GM21381 (cell line): ENCODE data around the gene HNRNPA1.
A peak's percentile ranks its signal among the peaks of the same experiment; 100 is the strongest.
"Not testable (repeated sequence)": the region's sequence is repeated elsewhere in the genome, so short reads cannot be mapped to it uniquely, and the experiment has no call there.

Source experiments
- ATAC-seq: cut with Tn5 transposase; IDR thresholded peaks from one replicate; pipeline ENCODE4 v1.9.1; 2021; ENCODE audit warnings: mild to moderate bottlenecking, moderate library complexity; ENCODE audit not compliant: unreplicated experiment

The HNRNPA1 gene

DNA sequence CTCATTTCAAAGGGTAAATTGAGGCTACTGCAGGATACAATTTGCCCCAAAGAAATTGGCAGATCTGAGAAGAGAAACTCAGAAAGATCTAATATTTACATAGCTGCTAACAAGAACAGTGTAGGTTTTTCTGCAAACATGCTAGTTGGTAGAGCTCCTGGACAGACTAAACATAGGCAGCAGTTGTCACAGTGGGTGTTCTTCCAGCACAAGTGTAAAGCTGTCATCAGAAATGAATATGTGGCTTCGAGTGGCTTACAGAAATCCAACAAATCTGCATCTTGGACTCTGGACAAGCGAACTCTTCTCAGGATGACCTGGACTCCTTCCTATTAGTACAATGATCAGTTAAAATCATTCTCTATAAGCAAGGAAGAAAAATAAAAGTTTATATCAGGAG lies 6.5 kb upstream of the HNRNPA1 start:
- ATAC-seq = no peak

DNA sequence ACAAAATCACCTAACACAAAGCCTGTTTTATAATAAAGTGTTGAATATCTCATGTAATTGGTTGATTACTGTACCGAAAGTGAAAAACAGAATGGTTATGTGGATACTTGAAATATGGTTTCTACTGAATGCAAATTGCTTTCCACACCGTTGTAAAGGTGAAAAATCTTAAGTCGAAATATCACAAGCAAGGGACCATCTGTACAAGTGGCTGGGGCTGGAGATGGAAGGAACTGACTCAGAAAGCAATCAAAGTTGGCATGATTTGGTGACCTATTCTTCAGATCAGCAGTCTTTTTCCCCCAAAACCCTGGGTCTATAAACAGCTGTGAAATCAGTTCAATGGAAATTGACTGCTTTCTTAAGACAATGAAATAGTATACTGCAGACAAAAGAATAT lies 4.2 kb upstream of the HNRNPA1 start:
- no peak for ATAC-seq

DNA sequence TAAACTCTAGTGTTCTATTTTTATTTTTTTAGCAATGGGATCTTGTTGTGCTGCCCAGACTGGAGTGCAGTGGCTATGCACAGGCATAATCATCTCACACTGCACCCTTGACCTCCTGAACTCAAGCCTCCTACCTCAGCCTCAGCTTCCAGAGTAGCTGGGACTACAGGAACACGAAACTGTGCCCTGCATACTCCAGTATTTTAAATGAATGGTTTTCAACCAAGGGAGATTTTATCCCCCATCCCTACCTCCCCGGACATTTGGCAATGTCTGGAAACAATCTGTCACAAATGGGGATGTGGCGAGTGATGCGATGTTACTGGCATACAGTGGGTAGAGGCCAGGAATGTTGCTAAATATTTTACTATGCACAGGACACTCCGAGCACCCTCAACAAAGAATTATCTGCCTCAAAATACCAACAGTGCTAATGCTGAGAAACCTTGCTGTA lies 2.7 kb upstream of the HNRNPA1 start:
- ATAC-seq = no peak

DNA sequence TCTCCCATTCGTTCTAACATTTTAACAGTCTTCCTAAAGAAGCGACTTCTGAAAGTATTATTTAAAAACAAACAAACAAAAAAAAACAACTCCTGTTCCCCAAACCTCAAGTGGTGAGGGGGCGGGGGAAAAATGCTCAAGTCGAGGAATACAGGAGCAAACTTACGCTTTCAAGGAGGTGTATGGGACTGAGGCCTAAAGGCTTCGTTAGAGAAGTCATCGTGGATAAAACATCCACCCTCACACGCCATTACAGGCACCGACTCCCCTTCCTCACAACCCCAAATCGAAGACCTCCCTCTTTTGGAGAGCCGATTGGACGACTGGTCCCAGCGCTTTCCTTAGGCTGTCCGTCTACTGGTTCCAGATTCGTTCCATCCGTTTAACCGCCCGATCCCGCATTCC lies 1.3 kb upstream of the HNRNPA1 start:
- no peak for ATAC-seq

DNA sequence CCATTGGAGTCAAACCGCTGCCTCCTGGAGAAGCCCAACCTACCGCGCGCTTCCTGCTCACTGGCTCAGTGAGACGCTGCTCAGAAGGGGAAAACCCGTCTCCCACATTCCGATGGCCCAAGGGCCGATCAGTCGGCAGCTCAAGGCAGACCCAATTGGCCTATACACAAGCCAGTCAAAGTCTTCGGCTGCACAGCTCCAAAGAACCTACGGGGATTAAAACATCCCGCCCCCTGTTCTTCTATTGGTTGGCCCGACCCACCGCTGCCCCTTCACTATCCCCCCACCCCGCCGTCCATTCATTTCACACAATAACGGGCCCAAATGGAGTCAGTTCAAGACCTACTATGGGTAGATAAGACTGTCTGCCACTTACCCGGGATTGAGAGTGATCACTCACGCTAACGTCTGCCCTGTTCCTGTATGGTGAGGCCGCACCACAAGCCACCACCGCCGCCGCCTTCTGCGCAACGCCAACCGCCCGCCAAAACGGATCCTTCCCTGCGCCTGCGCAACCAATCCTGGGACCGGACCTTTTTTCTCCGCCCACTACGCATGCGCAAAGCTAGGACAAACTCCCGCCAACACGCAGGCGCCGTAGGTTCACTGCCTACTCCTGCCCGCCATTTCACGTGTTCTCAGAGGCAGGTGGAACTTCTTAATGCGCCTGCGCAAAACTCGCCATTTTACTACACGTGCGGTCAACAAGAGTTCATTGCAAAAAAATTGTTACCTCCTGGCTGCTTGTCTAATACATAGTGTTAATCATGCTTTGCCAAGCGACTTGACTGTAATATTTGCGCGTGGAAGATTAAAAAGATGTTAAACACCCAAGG lies 676 bp upstream of the HNRNPA1 start, which contains the start of gene CBX5:
TSS of gene CBX5 (minus strand) at position 491 of the 836 bp plus-strand sequence. CDS start 22,472 bp downstream, outside the sequence.
- peak; percentile 69 for ATAC-seq

DNA sequence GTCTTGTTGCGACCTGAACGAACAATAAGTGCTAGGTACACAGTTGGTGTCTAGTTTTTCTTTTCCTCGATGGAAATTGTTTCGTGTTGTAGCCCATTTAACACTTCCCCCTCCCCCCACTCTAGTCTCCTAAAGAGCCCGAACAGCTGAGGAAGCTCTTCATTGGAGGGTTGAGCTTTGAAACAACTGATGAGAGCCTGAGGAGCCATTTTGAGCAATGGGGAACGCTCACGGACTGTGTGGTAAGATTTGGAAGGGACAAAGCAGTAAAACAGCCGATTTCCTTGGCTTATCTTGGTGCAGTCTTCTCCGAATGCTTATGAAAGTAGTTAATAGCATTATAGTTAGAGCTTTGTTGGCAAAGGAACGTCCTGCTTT lies 724 bp downstream of the HNRNPA1 start:
- not testable (repeated sequence) for ATAC-seq

DNA sequence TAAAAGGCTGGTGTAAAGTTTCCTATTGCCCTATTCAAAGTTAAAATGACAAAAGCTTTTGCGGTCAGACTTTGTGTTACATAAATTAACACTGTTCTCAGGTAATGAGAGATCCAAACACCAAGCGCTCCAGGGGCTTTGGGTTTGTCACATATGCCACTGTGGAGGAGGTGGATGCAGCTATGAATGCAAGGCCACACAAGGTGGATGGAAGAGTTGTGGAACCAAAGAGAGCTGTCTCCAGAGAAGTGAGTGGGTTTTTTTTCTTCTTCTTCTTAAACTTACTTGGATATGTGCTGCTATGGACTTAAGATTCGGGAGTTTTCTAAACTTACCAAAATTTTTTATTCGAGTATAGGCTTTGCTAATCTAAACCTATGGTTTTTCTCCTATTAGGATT lies 1.2 kb downstream of the HNRNPA1 start:
- not testable (repeated sequence) for ATAC-seq

DNA sequence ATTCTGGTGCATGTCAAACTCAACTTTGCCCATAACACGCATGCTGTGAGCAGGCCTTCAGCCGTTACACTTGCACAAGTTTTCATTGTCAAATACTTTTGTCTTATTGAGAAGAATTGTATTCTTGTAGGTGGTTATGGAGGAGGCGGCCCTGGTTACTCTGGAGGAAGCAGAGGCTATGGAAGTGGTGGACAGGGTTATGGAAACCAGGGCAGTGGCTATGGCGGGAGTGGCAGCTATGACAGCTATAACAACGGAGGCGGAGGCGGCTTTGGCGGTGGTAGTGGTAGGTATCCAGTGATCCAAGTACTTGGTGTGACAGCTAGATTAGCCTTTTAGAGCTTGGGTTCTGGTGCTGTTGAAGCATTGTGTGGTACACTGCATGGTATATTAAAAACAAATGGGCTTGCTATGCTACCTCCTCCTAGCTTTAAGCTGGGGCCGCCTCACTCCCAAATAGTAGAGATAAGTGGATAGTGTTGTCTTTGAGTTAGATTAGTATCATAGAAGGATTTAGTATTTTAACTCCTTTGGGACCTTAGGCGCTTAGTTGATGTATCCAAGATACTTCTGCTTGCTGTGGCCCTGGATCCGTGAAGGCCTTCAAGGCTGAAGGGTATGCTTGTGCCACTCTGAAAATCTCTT lies 2.5 kb downstream of the HNRNPA1 start:
- no peak for ATAC-seq

DNA sequence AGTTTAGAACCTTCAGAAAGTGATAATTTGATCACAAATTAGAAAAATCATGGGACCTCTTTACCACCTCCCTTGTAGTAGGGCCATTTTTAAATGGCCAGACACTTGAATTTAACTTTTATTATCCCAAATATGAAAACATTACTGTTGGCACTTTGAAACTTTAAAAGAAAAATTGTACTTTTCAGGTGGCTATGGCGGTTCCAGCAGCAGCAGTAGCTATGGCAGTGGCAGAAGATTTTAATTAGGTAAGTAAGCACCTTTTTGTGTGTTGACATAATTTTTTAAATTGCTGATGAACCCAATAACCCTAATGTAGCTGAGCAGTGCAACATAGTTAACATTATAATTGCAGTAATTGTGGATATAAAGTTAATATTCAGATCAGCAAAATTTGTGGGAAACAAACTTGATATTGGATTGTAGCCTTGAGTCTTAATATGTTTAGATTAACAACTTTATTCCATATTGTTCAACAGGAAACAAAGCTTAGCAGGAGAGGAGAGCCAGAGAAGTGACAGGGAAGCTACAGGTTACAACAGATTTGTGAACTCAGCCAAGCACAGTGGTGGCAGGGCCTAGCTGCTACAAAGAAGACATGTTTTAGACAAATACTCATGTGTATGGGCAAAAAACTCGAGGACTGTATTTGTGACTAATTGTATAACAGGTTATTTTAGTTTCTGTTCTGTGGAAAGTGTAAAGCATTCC lies 3.7 kb downstream of the HNRNPA1 start:
- ATAC-seq = not testable (repeated sequence)

DNA sequence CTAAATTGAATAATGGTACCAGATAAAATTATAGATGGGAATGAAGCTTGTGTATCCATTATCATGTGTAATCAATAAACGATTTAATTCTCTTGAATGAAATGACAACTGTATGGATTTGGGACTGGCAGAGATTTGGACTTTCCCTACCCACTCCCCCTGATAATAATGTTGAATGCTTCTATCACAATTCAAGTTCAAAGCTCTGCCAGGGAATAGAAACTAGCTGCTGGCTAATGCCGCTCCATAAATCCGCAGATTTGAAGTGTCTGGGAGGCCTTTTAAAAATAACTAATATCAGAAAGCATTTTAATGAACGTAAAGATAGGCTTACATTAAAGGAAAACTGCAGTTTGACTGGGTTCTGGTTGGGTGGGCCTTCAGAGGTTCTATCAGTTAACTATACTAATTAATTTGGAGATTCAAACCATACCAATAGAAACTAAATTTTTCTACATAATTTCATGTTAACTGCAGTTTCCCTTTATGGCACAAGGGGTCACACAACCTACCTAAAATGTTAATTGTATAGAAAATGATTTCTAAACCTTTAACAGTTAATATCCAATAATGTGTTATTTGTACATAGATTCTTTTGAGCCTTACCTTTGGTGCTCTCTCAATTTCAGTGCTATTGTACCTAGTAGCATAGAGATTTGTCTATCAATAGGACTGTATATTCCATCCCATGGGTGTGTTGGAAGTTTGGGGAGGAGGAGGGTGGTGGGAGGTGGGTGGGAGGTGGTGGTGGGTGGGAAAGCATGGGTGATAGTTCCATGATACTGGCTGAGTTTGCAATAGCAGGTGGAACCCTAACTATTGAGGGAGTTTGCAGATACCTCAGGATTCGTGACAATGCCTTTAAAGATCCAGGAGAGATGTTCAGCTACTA lies 4.9 kb downstream of the HNRNPA1 start:
- no peak for ATAC-seq

DNA sequence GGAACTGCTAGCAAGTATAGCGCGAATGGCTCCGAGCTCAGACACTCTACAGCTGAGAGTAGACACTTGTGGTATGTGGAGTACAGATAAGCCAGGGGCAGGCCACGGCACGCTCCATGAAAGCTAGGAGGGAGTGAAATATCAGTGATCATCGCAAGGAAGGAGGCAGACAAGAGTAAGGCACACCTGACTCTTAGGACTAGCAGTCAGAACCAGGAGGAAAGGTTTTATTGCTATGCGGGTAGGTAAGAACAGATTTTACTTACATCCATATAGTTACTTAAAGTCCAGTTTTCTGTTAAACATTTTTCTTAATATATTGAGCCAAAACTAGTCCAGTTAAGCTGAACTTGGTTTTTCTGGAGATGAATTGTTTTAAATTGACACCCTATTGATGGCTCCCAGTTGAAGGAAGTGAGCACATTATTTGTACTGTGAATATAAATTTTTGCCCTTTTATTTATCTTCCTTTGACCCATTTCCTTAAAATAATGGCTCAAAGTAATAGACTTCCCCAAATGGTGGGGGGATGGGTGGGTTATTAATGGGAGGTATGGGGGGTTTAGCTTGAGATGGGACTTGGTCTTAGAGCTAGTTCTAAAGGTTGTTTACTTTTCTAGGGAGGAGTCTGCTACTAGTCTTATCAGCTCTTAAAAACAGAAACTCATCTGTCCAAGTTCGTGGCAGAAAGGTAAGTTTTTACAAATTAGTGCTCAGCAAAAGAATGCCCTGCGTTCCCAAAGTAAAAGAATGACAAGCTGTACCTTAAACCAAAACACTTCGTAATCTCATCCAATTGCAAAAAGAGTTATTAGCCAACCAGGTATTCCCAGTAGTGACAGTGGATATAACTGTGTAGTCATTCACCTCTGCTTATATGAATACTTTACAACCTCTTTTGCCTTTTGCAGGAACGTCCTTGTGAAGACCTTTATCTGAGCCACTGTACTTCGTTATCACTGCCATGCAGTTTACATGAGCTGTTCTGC lies 5.8 kb downstream of the HNRNPA1 start:
- ATAC-seq = no peak

DNA sequence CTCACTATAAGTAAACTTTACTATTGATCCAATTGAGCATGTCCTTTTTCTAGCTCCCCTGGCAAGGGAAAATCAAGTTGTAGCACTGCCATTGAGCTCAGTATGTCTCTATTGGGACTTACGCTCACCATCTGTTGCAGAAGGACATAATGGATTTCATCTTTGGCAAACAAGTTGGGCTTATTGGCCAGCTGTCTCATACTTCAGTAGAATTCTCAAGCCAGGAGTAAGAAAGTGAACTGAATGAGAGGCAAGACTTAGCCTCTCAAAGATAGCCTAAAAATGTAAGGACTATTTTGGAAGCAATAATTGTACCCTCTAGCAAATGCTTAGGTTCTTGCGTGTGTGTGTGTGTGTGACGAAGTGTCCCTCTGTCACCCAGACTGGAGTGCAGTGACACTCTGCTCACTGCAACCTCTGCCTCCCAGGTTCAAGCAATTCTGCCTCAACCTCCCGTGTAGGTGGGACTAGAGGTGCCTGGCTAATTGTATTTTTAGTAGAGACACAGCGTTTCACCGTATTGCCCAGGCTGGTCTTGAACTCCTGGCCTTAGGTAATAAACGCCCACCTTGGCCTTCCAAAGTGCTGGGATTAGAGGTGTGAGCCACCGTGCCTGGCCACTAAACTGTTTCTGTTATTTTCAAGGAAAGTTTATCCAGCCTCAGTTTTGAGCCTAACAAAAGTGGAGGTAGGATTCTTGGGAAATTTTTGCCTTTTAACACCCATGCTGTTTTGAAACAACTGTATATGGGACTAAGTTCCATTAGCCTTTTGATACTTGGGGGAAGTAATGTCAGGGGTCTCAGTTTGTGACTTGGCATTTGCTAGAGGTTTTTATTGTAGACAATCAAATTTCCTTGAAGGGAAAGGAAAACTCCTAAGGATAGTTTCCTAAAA lies 7.0 kb downstream of the HNRNPA1 start:
- no peak for ATAC-seq

DNA sequence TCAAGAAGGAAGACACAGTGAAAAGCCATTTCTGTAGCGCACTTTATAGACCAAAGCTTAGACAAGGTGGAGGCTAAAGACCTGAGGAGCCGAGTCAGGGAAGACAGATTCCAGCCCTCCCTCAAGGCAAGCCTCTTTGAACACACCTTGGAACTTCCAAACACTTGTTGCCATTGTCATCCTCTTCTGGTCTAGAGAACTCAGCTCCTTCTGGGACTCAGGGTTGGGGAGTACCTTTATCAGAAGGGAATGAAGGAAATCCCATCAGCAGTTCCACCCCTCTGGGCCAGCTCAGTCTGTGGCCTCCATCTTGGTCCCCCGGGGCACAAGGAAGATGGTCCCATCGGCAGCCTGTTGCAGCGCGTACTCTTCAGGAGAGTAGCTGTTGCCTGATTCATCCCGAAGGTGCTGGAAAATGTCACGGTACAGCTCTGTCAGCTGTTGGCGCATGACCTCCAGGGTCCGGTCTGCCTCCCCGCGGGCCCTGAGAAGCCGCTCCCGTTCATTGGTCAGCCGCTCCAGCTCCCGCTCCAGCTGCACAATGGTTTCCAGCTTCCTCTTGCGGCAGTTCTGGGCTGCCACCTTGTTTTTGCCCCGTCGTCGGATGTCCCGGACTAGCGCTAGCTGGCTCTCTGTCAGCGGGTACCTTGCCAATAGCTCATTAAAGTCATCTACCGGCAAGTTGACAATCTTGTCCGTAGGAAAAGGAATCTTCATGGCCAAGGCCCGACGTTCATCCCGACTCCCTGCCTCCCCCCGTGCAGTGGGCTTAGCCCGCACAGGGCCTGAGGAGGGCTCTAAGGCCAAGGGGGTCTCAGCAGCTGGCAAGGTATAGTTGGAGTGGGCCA lies 11.8 kb downstream of the HNRNPA1 start:
- ATAC-seq = no peak

DNA sequence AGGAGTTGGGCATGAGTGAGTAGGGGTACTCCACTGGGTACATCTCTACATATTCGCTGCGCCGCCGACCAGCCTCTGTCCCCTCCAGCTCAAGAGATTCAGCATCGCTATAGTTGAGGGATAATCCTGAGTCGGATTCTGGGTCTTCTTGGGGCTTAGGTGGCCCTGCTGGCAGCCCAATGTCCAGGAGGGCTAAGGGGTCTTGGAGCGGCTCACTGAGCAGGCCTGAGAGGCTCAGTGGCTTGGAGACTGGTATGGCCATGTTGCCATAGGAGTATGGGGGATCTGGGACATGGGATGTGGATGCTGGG lies 12.4 kb downstream of the HNRNPA1 start:
- no peak for ATAC-seq

DNA sequence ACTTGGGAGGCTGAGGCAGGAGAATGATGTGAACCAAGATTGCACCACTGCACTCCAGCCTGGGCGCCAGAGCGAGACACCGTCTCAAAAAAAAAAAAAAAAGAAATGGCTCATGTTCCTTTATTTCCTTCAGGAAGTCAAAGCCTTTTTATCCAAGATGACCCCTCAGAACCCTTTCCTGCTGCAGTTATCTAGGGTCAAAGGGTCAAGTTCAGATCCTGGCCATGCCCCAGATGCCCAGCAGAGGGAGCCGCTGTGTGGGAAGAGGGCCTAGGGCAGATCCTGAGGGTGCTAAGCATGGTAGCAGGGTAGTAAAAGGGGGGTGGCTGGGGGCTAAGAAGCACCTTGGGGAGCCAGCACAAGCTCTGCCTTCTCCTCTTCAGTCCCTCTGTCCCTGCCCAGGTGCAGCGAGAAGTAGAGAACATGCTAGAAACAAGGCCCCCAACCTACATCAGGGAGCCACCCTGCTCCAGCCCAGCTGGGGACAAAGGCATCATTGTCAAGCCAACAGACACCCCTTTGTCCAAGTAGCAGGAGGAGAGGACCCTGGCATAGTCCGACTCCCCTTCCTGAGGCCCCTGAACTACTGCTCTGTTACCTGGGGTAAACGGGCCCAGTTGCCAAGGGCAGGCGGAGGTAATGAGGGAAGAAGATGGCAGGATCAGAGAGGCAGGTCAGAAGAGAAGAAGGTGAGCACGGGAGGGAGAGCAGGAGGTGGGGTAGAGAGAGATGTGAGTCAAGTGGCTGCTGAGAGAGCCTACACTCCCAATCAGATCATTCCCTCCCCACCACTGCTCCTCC lies 13.8 kb downstream of the HNRNPA1 start:
- no peak for ATAC-seq

DNA sequence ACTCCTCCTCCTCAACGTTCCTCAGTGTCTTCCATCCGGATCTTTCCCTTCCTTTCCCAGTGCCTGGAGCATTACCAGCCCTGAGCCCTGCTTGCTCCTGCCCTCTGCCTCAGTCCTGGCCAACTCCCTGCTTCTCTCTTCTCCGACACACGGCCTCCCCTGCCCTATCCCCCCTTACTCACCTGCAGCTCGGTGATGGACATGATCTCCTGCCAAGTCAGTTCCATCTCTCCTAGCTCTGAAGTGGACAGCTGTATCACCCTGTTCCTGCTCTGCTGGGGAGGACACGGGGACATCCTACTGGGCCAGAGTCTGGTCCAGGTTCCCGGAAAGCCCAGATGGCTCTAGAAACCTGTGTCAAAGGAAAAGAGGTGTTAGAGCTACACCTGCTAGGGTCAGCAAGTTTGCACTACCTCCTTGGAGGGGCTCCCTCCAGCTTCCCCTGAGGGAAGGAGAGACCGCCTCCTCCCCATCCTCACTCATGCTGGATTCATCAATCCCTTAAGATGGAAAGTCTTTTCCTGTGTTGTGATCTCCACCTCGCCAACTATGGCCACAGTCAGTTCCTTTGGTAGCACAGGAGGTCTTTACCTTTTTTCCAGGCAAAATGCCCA lies 14.5 kb downstream of the HNRNPA1 start:
- no peak for ATAC-seq
